Muscle of arm (tissue), 14 donors: ENCODE measurements around the gene ASPN. TPM values are rescaled to one million over a fixed set of nuclear protein-coding genes. Genes with fewer than 3 reads are reported as not detected.

ENCODE experiments used
- DNase-seq: peaks from one replicate; pipeline ENCODE4 v3.0.0-alpha.2; 2013
- long read RNA-seq, 11 donors: transcript quantifications; one replicate each; lab custom pipeline, GENCODE V29; 2026
- polyA plus RNA-seq, 12 donors: library from polyadenylated mRNA; unstranded; fragments of 120-200 nt; gene quantifications; one replicate each; pipeline ENCODE4 v1.2.1, GENCODE V29; 2013; ENCODE audit not compliant: insufficient read length in 12 of 12

The ASPN gene
- polyA plus RNA-seq, result 100 to 1,000 TPM in 11 of 12 donors, not detected in 1; 185 to 715 (median 339) TPM
- long read RNA-seq, donor 1, transcript ASPN-202 (8 exons, 2,470 nt), result major isoform, 6 of 6 reads
- long read RNA-seq, donor 1, partial matches to known transcripts, result 0 of 6 reads
- long read RNA-seq, donor 1, other reads (novel, unspliced or antisense), result 0 of 6 reads
- long read RNA-seq, donor 2, transcript ASPN-202 (8 exons, 2,470 nt), result major isoform, 152 of 197 reads
- long read RNA-seq, donor 2, partial matches to known transcripts, result 43 of 197 reads
- long read RNA-seq, donor 2, other reads (novel, unspliced or antisense), result 0 of 197 reads
- long read RNA-seq, donor 3, transcript ASPN-202 (8 exons, 2,470 nt), result major isoform, 18 of 24 reads
- long read RNA-seq, donor 3, partial matches to known transcripts, result 5 of 24 reads
- long read RNA-seq, donor 3, other reads (novel, unspliced or antisense), result 0 of 24 reads
- long read RNA-seq, donor 4, transcript ASPN-202 (8 exons, 2,470 nt), result major isoform, 27 of 38 reads
- long read RNA-seq, donor 4, partial matches to known transcripts, result 10 of 38 reads
- long read RNA-seq, donor 4, other reads (novel, unspliced or antisense), result 0 of 38 reads
- long read RNA-seq, donor 5, result 0 reads
- long read RNA-seq, donor 6, transcript ASPN-202 (8 exons, 2,470 nt), result major isoform, 40 of 57 reads
- long read RNA-seq, donor 6, partial matches to known transcripts, result 15 of 57 reads
- long read RNA-seq, donor 6, other reads (novel, unspliced or antisense), result 0 of 57 reads
- long read RNA-seq, donor 7, transcript ASPN-202 (8 exons, 2,470 nt), result major isoform, 32 of 40 reads
- long read RNA-seq, donor 7, partial matches to known transcripts, result 8 of 40 reads
- long read RNA-seq, donor 7, other reads (novel, unspliced or antisense), result 0 of 40 reads
- long read RNA-seq, donor 8, transcript ASPN-202 (8 exons, 2,470 nt), result major isoform, 78 of 117 reads
- long read RNA-seq, donor 8, partial matches to known transcripts, result 37 of 117 reads
- long read RNA-seq, donor 8, other reads (novel, unspliced or antisense), result 0 of 117 reads
- long read RNA-seq, donor 9, transcript ASPN-202 (8 exons, 2,470 nt), result major isoform, 63 of 122 reads
- long read RNA-seq, donor 9, partial matches to known transcripts, result 59 of 122 reads
- long read RNA-seq, donor 9, other reads (novel, unspliced or antisense), result 0 of 122 reads
- long read RNA-seq, donor 10, transcript ASPN-202 (8 exons, 2,470 nt), result major isoform, 54 of 66 reads
- long read RNA-seq, donor 10, partial matches to known transcripts, result 12 of 66 reads
- long read RNA-seq, donor 10, other reads (novel, unspliced or antisense), result 0 of 66 reads
- long read RNA-seq, donor 11, transcript ASPN-201 (6 exons, 2,237 nt), result minor isoform, 5 of 209 reads
- long read RNA-seq, donor 11, transcript ASPN-202 (8 exons, 2,470 nt), result major isoform, 120 of 209 reads
- long read RNA-seq, donor 11, partial matches to known transcripts, result 84 of 209 reads
- long read RNA-seq, donor 11, other reads (novel, unspliced or antisense), result 0 of 209 reads

DNA sequence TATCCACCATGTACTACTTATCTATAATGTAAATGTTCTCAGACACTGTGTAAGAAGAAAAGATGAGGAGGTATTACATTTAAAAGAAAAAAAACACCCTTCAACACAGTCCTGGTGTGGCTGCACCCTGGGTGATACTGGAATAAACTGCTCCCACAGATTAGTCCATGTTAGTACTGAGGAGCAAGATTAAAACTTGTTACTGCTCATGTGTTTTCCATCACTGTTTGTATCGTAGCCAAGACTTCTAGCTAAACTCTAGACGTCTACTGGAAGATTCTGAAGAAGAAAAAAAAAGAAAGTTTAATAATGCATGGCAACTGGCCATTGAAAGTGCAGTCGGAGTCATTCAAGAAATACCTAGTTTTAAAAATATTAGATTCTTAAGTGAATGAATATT is at the start of gene ASPN:
TSS of gene ASPN (minus strand) at position 178 of the 400 bp plus-strand sequence.
- DNase-seq, result peak; percentile 93

DNA sequence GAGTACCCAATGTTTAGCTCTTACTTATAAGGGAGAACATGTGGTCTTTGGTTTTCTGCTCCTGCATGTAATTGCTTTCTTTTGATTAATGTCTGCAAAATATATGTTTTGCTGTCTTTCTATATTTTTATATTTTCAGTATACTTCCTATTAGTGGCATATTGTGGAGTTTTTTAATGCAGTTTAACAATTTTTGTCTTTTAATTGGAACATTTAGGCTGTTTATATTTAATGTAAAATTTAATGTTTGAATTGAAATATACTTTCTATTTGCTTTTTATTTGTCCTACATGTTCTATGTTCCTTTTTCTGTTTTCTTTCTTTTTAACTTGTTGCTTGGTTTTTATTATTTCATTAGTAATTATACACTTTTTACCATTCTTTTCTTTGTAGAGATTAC is 48.6 kb upstream of the ASPN start:
- DNase-seq, result no peak

DNA sequence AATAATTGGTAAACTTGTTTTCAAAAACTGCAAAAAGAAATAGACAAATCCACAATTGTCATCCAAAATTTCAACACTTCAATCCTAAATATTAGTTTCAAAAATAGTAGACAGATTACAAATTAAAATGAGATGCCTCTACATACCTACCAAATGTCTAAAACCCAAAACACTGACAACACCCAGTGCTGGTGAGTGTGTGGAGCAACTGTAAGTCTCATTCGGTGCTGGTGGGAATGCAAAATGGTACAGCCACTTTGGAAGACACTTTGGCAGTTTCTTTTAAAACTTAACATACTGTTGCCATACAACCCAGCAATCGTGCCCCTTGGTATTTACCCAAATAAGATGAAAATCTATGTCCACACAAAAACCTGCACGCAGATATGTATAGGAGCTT is 46.8 kb upstream of the ASPN start:
- DNase-seq, result no peak

DNA sequence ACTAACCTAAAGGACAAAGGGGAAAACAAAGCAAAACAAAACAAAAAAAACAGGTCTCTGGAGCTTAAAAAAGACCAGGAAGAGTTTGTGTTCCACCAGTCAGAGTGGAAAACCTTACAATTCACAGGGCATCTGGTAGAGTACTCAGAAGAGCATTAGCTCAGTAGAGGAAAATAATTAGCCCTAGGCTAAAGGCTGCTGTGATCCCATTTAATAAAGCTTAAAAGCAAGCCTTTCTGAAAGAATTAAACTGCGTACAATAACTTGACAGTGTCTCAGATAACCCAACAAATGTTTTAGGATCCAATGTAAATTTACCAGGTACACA is 46.2 kb upstream of the ASPN start:
- no peak for DNase-seq

DNA sequence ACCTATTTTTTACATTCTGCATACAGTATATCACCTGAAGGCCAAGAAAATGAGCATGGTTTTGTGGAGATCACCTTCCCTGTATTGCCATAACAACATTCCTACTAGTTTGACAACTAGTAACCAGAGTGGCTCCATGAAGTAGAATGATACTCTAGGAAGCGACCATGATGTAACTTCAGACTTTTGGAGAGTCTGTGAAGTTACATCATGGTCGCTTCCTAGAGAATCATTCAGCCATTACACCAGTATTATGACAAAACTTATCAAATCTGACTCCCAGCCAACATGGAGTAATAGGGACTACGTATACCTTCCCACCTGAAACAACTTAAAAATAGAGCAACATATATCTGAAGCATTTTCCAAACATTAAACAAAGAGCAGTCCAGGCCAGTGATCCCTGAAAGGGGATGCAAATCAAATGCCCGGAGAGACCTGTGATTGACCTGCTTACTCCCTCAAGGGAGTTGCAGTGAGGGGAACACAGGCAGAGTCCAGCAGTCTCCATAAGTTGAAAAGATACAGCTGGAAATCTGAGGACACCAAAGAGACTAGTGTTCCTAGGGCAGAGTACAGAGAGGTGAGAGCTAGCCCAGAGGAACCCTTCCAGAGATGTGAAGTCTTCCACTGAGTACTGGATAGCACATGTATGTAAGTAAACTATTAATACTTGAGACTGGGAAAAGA is 45.7 kb upstream of the ASPN start:
- DNase-seq, result no peak

DNA sequence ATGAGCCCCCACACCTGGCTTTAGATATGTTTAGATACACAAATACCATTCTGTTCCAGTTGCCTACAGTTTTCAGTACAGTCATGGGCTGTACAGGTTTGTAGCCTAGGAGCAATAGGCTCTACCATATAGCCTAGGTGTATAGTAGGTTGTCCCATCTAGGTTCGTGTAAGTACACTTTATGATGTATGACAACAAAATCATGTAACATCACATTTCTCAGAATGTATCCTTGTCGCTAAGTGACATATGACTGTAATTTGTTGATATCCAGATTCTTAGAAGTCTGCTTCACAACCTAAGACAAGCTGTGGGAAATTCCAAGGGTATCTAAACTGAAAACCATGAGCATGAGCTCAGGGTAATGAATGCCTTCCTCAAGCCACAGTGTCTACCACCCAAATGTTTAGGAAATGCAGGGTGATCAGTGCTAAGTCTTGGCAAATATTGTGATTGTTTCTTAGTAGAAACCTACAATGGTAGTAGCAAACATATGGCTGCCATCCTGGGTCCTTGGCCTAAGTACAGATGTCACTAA is 45.1 kb upstream of the ASPN start:
- no peak for DNase-seq

DNA sequence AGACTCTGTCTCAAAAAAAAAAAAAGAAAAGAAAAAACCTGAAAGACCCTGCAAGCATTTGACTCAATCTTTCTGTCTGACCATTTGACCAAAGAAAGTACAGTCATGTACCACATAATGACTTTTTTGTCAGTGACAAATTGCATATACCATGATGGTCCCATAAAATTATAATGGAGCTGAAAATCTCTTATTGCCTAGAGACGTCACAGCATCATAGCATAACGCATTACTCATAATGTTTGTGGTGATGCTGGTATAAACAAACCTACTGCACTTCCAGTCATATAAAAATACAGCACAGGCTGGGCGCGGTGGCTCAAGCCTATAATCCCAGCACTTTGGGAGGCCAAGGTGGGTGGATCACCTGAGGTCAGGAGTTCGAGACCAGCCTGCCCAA is 43.0 kb upstream of the ASPN start:
- no peak for DNase-seq

DNA sequence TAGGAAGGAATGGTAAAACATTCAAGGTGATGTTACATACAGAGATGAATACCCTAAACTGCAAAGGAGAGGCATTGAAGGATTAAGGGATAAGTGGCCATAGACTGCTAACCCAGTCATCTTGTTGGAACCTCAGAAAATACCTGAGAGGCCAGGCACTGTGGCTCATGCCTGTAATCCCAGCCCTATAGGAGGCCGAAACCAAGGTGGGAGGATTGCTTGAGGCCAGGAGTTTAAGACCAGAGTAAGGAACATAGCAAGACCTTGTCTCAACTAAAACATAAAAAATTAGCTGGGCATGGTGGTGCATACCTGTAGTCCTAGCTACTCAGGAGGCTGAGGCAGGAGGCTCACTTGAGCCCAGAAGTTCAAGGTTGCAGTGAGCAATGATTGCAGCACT is 42.6 kb upstream of the ASPN start:
- no peak for DNase-seq

DNA sequence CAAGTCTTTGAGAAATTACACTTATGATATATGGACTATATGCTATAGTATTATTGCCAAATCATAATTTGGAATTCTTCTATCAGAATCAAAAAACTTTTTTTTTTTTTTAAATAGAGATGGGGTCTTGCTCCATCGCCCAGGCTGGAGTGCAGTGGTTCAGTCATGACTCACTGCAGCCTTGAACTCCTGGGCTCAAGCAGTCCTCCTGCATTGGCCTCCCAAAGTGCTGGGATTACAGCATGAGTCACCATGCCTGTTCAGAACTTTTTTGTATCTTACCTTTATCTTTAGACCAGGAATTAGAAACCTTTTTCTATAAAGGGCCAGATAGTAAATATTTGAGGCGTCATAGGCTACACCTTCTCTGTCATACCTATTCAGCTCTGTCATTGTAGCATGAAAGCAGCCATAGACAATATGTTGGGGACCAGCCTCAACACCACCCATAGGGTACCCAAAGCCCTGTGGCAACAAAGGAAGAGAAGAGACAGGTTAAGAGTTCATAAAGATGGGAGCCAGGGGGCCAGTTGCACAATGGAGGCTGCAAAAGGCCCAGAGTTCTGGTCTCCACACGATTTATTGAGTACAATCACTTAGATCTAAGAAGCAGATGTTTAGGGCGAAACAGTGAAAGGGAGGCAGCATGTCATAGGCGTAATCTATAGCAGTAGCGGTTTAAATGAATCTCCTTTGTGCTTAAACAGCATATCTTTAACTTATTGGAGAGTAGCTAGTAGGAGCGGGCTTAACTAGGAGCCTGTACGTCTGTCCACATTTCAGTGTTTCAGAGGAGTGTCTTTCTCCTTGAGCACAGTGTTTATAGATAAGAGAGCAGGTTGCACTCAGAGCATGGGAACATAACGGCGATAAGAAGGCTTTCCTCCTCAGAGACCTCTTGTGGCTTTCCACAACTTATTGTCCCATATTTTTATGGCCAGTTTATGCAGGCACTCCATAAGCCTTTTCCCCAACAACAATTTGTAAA is 41.0 kb upstream of the ASPN start:
- no peak for DNase-seq

DNA sequence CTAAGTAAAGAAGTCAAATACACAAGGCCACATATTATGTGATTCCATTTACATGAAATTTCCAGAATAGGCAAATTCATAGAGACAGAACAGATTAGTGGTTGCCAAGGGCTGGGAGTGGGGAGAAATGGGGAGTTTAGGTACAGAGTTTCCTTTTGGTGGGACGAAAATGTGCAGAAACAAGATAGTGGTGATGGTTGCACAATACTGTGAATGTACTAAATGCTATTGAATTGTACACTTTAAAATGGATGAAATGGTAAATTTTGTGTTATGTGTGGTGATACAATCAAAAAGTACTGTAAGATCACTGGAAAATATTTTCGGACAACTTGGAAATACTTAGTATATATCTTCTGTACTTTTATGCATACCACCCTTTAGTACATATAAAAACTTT is 38.5 kb upstream of the ASPN start:
- DNase-seq, result no peak

DNA sequence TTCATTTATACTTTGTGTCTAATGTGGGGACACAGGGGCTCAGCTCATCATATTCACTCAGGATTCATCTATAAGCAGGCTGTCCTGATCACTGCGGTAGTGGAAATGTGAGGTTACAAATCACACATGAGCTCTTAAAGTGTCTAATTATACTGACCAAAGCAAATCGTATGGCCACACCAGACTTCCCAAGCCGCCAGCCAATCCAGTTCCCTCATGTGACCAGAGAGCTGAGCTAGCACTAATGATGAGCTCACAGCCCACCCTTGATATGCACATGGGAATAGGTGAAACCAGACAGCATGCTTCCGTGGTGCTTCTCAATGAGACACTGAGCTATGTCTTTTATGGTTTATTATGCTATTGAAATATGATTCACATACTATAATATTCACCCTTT is 35.9 kb upstream of the ASPN start:
- DNase-seq, result no peak

DNA sequence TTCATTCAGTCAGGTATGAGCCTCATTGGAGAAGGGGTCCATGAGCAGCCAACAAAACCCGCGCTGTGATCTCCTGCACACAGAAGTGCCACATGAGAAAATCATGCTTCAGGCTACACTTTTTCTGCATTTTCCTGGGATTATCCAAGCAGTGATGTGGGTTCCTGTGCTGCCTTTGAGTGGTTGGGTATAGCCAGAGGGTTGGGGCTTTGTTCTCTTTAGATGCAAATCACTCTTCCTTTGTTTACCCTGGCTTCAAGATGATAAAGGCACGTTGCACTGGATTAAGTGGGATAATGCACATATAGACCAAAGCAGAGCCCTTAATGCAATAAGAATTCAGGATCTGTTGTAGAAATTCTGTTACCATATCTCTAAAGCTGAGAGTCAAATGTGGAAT is 34.7 kb upstream of the ASPN start:
- no peak for DNase-seq

DNA sequence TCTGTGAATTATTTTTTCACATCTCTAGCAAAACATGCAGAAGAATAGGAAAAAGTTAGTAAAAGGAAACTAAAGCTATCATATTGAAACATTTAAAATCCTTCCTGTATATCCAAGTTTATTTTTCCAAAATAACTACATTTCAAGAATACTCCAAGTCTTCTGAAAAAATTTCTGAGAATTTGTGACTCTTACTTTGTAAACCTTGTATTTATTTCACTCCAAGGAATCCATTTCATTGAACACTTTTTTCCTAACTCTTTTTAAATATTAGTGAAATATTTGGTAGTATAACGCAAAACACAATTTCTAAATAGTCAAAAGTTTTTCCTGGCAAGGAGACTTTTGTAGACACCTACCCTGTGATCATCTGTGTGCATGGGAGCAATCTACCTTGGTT is 34.2 kb upstream of the ASPN start:
- no peak for DNase-seq

DNA sequence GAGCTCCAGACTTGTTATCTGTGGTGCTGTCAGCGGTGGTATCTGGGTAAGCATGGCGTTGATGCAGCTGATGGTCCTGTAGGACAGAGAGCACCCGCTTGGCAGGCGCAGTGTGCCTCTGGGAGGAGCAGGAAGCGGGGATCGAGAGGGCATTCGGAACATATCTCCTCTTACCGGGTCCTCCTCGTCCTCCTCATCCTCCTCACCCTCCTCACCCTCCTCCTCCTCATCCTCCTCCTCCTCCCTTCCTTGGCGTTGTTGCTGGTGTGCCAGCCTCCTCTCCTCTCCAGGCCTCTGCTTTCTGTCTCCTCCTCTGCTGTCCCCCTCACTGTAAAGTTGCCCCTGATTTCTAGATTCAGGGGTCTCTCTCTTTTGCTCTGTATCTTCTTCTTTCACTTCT is 32.3 kb upstream of the ASPN start:
- DNase-seq, result no peak

DNA sequence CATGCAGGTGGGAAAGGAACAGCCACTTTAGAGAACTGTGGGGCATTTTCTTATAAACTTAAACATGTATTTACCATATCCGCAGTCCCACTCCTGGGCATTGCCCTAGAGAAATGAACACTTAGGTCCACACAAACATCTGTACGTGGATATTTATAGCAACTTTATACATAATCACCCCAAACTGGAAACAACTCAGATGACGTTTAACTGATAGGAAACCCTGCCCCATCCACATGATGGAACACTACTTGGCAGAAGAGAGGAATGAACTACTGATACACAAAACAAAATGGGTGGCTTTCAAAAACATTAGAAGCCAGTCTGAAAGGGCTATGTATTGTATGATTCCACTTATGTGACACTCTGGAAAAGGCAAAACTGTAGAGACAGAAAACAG is 31.0 kb upstream of the ASPN start:
- no peak for DNase-seq

DNA sequence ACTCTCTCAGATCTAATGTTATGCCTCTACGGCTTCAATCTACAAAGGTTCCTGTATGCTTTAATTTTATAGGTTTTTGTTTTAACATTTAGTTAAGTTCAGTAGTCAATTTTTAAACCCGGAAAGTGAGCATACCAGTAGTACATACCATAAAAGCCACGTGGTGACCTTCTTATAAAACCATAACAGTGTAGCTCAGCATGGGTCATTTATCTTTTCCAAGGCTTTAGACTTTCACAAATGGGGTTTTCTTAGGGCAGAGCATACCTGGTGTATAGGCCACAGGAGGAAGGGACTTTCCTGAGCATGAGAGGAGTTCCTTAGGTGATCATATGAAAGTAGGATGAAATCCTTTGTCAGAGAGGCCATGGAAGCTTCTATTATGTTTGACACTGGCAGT is 30.3 kb upstream of the ASPN start:
- no peak for DNase-seq

DNA sequence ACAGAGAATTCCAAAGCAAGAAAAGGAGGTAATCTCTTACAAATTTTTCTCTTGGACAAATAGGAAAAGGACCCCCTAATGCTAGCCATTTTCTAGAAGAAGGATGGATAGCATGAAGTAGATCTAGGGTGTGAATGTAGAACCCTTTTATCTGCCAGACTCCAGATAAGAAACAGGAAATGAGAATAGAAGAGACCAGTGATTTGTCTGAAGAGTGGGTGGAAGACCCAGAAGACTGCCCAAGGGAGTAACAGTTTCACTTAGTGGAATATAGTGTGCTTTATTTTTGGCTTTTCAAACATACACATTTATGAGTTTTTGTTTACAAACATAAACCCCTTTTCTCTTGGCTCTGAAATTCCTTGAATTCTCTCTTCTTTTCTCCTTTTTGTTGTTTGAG is 28.4 kb upstream of the ASPN start:
- DNase-seq, result no peak

DNA sequence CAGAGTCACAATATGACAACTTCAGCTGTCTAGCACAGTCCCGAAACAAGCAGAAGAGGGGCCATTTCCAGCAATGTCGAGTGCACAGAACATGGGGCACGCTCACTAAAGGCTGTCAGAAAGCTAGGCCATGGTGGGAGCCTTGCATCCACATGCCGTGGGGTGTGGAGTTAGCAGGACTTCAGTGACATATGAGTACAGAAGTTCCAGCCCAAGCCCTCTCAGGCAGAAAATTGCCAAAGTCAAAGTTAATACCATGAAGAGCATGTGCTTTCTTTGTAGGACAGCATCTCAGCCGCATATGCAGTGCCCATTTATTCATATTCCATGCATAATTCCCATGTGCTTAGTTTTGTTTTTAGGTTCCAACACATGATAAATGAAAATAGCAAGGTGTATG is 26.7 kb upstream of the ASPN start:
- no peak for DNase-seq

DNA sequence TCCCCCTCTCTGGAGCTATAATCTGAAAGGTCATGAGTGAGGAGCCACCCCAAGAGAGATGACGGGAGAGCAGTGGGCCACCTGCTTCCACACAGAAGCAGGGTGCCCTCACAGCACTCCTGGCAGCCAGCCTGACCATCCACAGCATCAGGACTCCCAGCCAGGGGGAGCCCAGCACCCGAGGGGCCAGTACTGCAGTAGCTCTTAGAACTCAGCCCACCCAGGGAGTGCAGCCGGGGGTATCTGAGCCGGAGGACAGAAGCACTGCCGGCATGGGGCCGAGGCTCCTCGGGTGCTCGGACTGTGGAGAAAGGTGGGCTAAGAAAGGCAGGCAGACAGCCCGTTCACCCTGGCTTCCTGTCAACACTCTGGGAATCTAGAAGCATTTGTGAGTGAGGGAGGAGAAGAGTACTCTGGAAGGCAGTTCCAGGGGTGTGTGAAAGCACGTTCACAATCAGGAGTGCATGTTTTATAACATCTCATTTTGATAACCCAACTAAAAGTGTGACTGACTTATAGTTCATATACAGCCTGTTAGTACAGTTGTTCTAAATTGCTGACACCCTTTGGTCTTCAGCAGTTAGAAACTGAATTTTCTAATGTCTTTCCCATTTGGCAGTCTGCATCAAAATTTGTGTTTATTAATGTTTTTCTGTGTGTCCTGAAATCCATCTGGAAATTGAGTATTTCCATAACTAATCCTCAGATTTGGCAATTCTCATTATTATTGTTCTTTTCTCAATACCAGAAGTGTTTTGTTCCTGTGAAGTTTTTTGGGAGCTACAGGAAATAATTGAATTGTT is 25.9 kb upstream of the ASPN start:
- DNase-seq, result no peak
